ENCODE measurements around the gene SMIM3. TPM values are rescaled to one million over a fixed set of nuclear protein-coding genes. Genes with fewer than 3 reads are reported as not detected.

The SMIM3 gene
- total RNA-seq, 6 donors from 2014 or later, result 20.4 to 40.0 (median 21.6) TPM

- 65 to 67% methylated on average over 2 of the region's 2 CpGs for WGBS, 2 donors
- H3K4me1 ChIP-seq, result peaks cover 0 to 11% (median 5%) of the 10 kb centered on the region in 4 donors
- DNase-seq (no peak), ATAC-seq (ENCODE audit: low FRiP score in 2 of 2) (peak; percentile 66)
- peak overlapping the region; percentile 63 to 79 (median 77) for H3K27ac ChIP-seq
- TF ChIP-seq POLR2A (IDR thresholded peaks at IDR 0.05) (no peak), POLR2AphosphoS5 (IDR thresholded peaks at IDR 0.05) (no peak), CTCF (IDR thresholded peaks at IDR 0.05) (no peak)
- no peak overlapping the region for H3K4me3 ChIP-seq
- no peaks in the 10 kb centered on the region for H3K9me3 ChIP-seq
- no peaks in the 10 kb centered on the region for H3K27me3 ChIP-seq
- no peaks in the 10 kb centered on the region for H3K36me3 ChIP-seq
Measured at GRCh38 chr5:150764530-150764929, 14.0 kb upstream of the SMIM3 start.

GRCh38 chr5:150765011-150765798 is 13.4 kb upstream of the SMIM3 start:
- ATAC-seq (ENCODE audit: low FRiP score in 2 of 2) (peak; percentile 7 to 63), DNase-seq (no peak)
- H3K9me3 ChIP-seq, result no peaks in the 10 kb centered on the region
- no peaks in the 10 kb centered on the region for H3K36me3 ChIP-seq
- WGBS, 2 donors, result 79 to 81% methylated on average over 2 of the region's 2 CpGs
- peak overlapping the region in 3 of 4 donors; percentile 77 to 79 (median 77) for H3K27ac ChIP-seq
- H3K4me3 ChIP-seq, result no peak overlapping the region
- H3K27me3 ChIP-seq, result no peaks in the 10 kb centered on the region
- no peak for TF ChIP-seq POLR2AphosphoS5 (IDR thresholded peaks at IDR 0.05)
- TF ChIP-seq POLR2A (IDR thresholded peaks at IDR 0.05), result no peak
- no peak for TF ChIP-seq EP300 (IDR thresholded peaks at IDR 0.05)
- no peak for TF ChIP-seq CTCF (IDR thresholded peaks at IDR 0.05)
- peaks cover 0 to 11% (median 5%) of the 10 kb centered on the region in 4 donors for H3K4me1 ChIP-seq

- DNase-seq, result no peak
- 91 to 93% methylated on average over 1 of the region's 1 CpG for WGBS, 2 donors
- no peak overlapping the region for H3K4me3 ChIP-seq
- H3K27me3 ChIP-seq, result no peaks in the 10 kb centered on the region
- no peak for ATAC-seq (ENCODE audit: low FRiP score in 2 of 2)
- H3K27ac ChIP-seq, result peak overlapping the region in 1 of 4 donors; percentile 6
- H3K9me3 ChIP-seq, result no peaks in the 10 kb centered on the region
- peaks cover 0 to 11% (median 5%) of the 10 kb centered on the region in 4 donors for H3K4me1 ChIP-seq
- no peaks in the 10 kb centered on the region for H3K36me3 ChIP-seq
- TF ChIP-seq CTCF (IDR thresholded peaks at IDR 0.05) (no peak), EP300 (IDR thresholded peaks at IDR 0.05) (no peak), POLR2AphosphoS5 (IDR thresholded peaks at IDR 0.05) (no peak), POLR2A (IDR thresholded peaks at IDR 0.05) (no peak)
Measured at GRCh38 chr5:150765799-150766169, 12.8 kb upstream of the SMIM3 start.

- ATAC-seq (ENCODE audit: low FRiP score in 2 of 2), result no peak
- Histone ChIP-seq H3K4me1 (peaks cover 0 to 11% (median 5%) of the 10 kb centered on the region in 4 donors), H3K27ac (no peak overlapping the region), H3K27me3 (no peaks in the 10 kb centered on the region), H3K4me3 (no peak overlapping the region), H3K36me3 (no peaks in the 10 kb centered on the region), H3K9me3 (no peaks in the 10 kb centered on the region)
- no peak for DNase-seq
- TF ChIP-seq CTCF (IDR thresholded peaks at IDR 0.05), result no peak
- no peak for TF ChIP-seq EP300 (IDR thresholded peaks at IDR 0.05)
- TF ChIP-seq POLR2A (IDR thresholded peaks at IDR 0.05), result no peak
- TF ChIP-seq POLR2AphosphoS5 (IDR thresholded peaks at IDR 0.05), result no peak
- WGBS, 2 donors, result 41 to 62% methylated on average over 2 of the region's 2 CpGs
Measured at GRCh38 chr5:150766251-150766650, 12.3 kb upstream of the SMIM3 start.
